HEK293 (cell line): ENCODE results near the gene CHL1.

Experiments used
- CTCF ChIP-seq: fragments of 450-650 bp; formaldehyde crosslinking; IDR thresholded peaks from 2 replicates; pipeline ENCODE4 v1.5.1; 2016; ENCODE audit warnings: missing biosample characterization, missing genetic modification characterization
- ZNF510 ChIP-seq: fragments of 450-650 bp; formaldehyde crosslinking; IDR thresholded peaks from 2 replicates; pipeline ENCODE4 v1.5.1; 2018; ENCODE audit warnings: mild to moderate bottlenecking, missing genetic modification characterization, missing biosample characterization; ENCODE audit not compliant: insufficient replicate concordance

- TF ChIP-seq CTCF (tag by site-specific recombination) (no peak), ZNF510 (tag by site-specific recombination) (no peak)
Measured at GRCh38 chr3:346186-346585, 149.6 kb downstream of the CHL1 start.
